CD8-positive, alpha-beta memory T cell (primary cell): ENCODE data around the gene TCF4. TPM values are rescaled to one million over a fixed set of nuclear protein-coding genes. Genes with fewer than 3 reads are reported as not detected.

ENCODE experiments used
- CTCF ChIA-PET: fragments of 350-600 bp; sonication (Branson Sonifier 250); formaldehyde crosslinking; loops from one replicate; lab custom pipeline; 2021; ENCODE audit warnings: antibody characterized with exemption; lab: Charles Lee
- POLR2A ChIA-PET: fragments of 350-600 bp; sonication (Branson Sonifier 250); formaldehyde crosslinking; loops from one replicate; lab custom pipeline; 2021; ENCODE audit warnings: antibody characterized with exemption; lab: Charles Lee
- DNase-seq, 5 donors: peaks; one replicate each; pipeline versions ENCODE4 v3.0.0 to v3.0.0-alpha.2; 2020 to 2022; ENCODE audit warnings: mixed read lengths in 1 of 5
- H3K27ac ChIP-seq: one replicate; pipeline ENCODE4 v1.7.0; 2013; ENCODE audit warnings: low read depth, mild to moderate bottlenecking, low read length, moderate library complexity
- H3K27me3 ChIP-seq: 2 replicates; pipeline ENCODE4 v1.7.0; 2013; ENCODE audit warnings: low read length, mild to moderate bottlenecking; ENCODE audit not compliant: insufficient read depth, poor library complexity, severe bottlenecking
- H3K36me3 ChIP-seq: 2 replicates; pipeline ENCODE4 v1.7.0; 2013; ENCODE audit warnings: mild to moderate bottlenecking, low read length, moderate library complexity; ENCODE audit not compliant: insufficient read depth
- H3K4me1 ChIP-seq: 2 replicates; pipeline ENCODE4 v1.7.0; 2013; ENCODE audit warnings: mild to moderate bottlenecking, low read length, moderate library complexity; ENCODE audit not compliant: insufficient read depth
- H3K4me3 ChIP-seq: 2 replicates; pipeline ENCODE4 v1.7.0; 2013; ENCODE audit warnings: mild to moderate bottlenecking, low read length
- H3K9me3 ChIP-seq: 2 replicates; pipeline ENCODE4 v1.7.0; 2013; ENCODE audit warnings: mild to moderate bottlenecking, low read length
- H3K27ac Mint-ChIP-seq, 8 donors: one replicate each; pipeline ENCODE4 v1.8.0; 2020 to 2021; ENCODE audit warnings: mixed read lengths in 8 of 8, mild to moderate bottlenecking in 6 of 8, inconsistent platforms in 3 of 8, moderate library complexity in 3 of 8
- H3K27me3 Mint-ChIP-seq, 2 donors: one replicate each; pipeline ENCODE4 v1.8.0; 2020 to 2021; ENCODE audit warnings: mixed read lengths in 2 of 2, mild to moderate bottlenecking in 1 of 2, moderate library complexity in 1 of 2
- H3K36me3 Mint-ChIP-seq, 3 donors: one replicate each; pipeline ENCODE4 v1.8.0; 2020 to 2021; ENCODE audit warnings: mixed read lengths in 3 of 3, inconsistent platforms in 1 of 3, mild to moderate bottlenecking in 1 of 3
- H3K4me1 Mint-ChIP-seq, 3 donors: one replicate each; pipeline ENCODE4 v1.8.0; 2020 to 2021; ENCODE audit warnings: mixed read lengths in 3 of 3, inconsistent platforms in 1 of 3, mild to moderate bottlenecking in 1 of 3
- H3K4me3 Mint-ChIP-seq, 7 donors: one replicate each; pipeline ENCODE4 v1.8.0; 2020 to 2021; ENCODE audit warnings: mixed read lengths in 7 of 7, mild to moderate bottlenecking in 6 of 7, moderate library complexity in 4 of 7, inconsistent platforms in 2 of 7
- H3K9me3 Mint-ChIP-seq, 5 donors: one replicate each; pipeline ENCODE4 v1.8.0; 2020 to 2022; ENCODE audit warnings: mixed read lengths in 5 of 5, mild to moderate bottlenecking in 3 of 5, moderate library complexity in 2 of 5, inconsistent platforms in 1 of 5
- polyA plus RNA-seq: library from polyadenylated mRNA; unstranded; fragments of 300-500 nt; fragmentation: Illumina TruSeq; gene quantifications from one replicate; pipeline ENCODE4 v1.2.3, GENCODE V29; 2021
- total RNA-seq, 2 experiments: library from RNA; stranded (reverse); gene quantifications; one replicate each; pipeline ENCODE4 v1.2.3, GENCODE V29; 2021

Gene TCF4
- total and polyA plus RNA-seq, 3 experiments from 2014 or later, result 0.18 to 0.62 (median 0.47) TPM

GRCh38 chr18:55245211-55245614 lies 342.8 kb downstream of the TCF4 start:
- no peak overlapping the region for H3K27ac Mint-ChIP-seq
- CTCF ChIA-PET, result no interaction called here
- Histone ChIP-seq H3K9me3 (no peaks in the 10 kb centered on the region), H3K4me1 (no peaks in the 10 kb centered on the region), H3K27ac (no peak overlapping the region), H3K4me3 (no peak overlapping the region), H3K36me3 (no peaks in the 10 kb centered on the region), H3K27me3 (no peaks in the 10 kb centered on the region)
- no peaks in the 10 kb centered on the region for H3K27me3 Mint-ChIP-seq
- no peak for DNase-seq
- no peak overlapping the region for H3K4me3 Mint-ChIP-seq
- no peaks in the 10 kb centered on the region for H3K4me1 Mint-ChIP-seq
- peaks cover 0 to 5% (median 0%) of the 10 kb centered on the region in 5 donors for H3K9me3 Mint-ChIP-seq
- POLR2A ChIA-PET, result no interaction called here
- no peaks in the 10 kb centered on the region for H3K36me3 Mint-ChIP-seq

GRCh38 chr18:55244546-55244945 lies 343.4 kb downstream of the TCF4 start:
- no peaks in the 10 kb centered on the region for H3K27me3 ChIP-seq
- DNase-seq, result no peak
- no peaks in the 10 kb centered on the region for H3K36me3 ChIP-seq
- ChIA-PET POLR2A (no interaction called here), CTCF (no interaction called here)
- Mint-ChIP-seq H3K36me3 (no peaks in the 10 kb centered on the region), H3K4me1 (no peaks in the 10 kb centered on the region), H3K27me3 (no peaks in the 10 kb centered on the region), H3K4me3 (no peak overlapping the region), H3K27ac (no peak overlapping the region), H3K9me3 (peaks cover 0 to 5% (median 0%) of the 10 kb centered on the region in 5 donors)
- H3K27ac ChIP-seq, result no peak overlapping the region
- H3K9me3 ChIP-seq, result no peaks in the 10 kb centered on the region
- no peaks in the 10 kb centered on the region for H3K4me1 ChIP-seq
- H3K4me3 ChIP-seq, result no peak overlapping the region

- peaks cover 0 to 5% (median 0%) of the 10 kb centered on the region in 5 donors for H3K9me3 Mint-ChIP-seq
- ChIA-PET CTCF (no interaction called here), POLR2A (no interaction called here)
- no peaks in the 10 kb centered on the region for H3K4me1 Mint-ChIP-seq
- Histone ChIP-seq H3K36me3 (no peaks in the 10 kb centered on the region), H3K4me3 (no peak overlapping the region), H3K4me1 (no peaks in the 10 kb centered on the region), H3K27ac (no peak overlapping the region), H3K27me3 (no peaks in the 10 kb centered on the region), H3K9me3 (no peaks in the 10 kb centered on the region)
- no peaks in the 10 kb centered on the region for H3K27me3 Mint-ChIP-seq
- DNase-seq, result no peak
- H3K4me3 Mint-ChIP-seq, result no peak overlapping the region
- no peaks in the 10 kb centered on the region for H3K36me3 Mint-ChIP-seq
- no peak overlapping the region for H3K27ac Mint-ChIP-seq
Observed at GRCh38 chr18:55243857-55244256, 344.1 kb downstream of the TCF4 start.

GRCh38 chr18:55243255-55243654 lies 344.7 kb downstream of the TCF4 start:
- Histone ChIP-seq H3K4me3 (no peak overlapping the region), H3K36me3 (no peaks in the 10 kb centered on the region), H3K9me3 (no peaks in the 10 kb centered on the region), H3K27ac (no peak overlapping the region), H3K27me3 (no peaks in the 10 kb centered on the region), H3K4me1 (no peaks in the 10 kb centered on the region)
- Mint-ChIP-seq H3K9me3 (peaks cover 0 to 5% (median 0%) of the 10 kb centered on the region in 5 donors), H3K36me3 (no peaks in the 10 kb centered on the region), H3K27me3 (no peaks in the 10 kb centered on the region), H3K27ac (no peak overlapping the region), H3K4me1 (no peaks in the 10 kb centered on the region), H3K4me3 (no peak overlapping the region)
- ChIA-PET CTCF (no interaction called here), POLR2A (no interaction called here)
- no peak for DNase-seq

GRCh38 chr18:55240978-55241377 lies 347.0 kb downstream of the TCF4 start:
- CTCF ChIA-PET, result no interaction called here
- DNase-seq, result no peak
- Mint-ChIP-seq H3K4me1 (no peaks in the 10 kb centered on the region), H3K4me3 (no peak overlapping the region), H3K9me3 (peaks cover 0 to 3% (median 0%) of the 10 kb centered on the region in 5 donors), H3K27me3 (no peaks in the 10 kb centered on the region), H3K27ac (no peak overlapping the region), H3K36me3 (no peaks in the 10 kb centered on the region)
- no peak overlapping the region for H3K27ac ChIP-seq
- H3K9me3 ChIP-seq, result no peaks in the 10 kb centered on the region
- no peaks in the 10 kb centered on the region for H3K4me1 ChIP-seq
- H3K4me3 ChIP-seq, result no peak overlapping the region
- H3K36me3 ChIP-seq, result no peaks in the 10 kb centered on the region
- POLR2A ChIA-PET, result no interaction called here
- H3K27me3 ChIP-seq, result no peaks in the 10 kb centered on the region

- H3K27me3 ChIP-seq, result no peaks in the 10 kb centered on the region
- H3K27ac ChIP-seq, result no peak overlapping the region
- POLR2A ChIA-PET, result no interaction called here
- H3K9me3 Mint-ChIP-seq, result peaks cover 0 to 3% (median 0%) of the 10 kb centered on the region in 5 donors
- no peaks in the 10 kb centered on the region for H3K4me1 ChIP-seq
- peaks cover 0 to 2% (median 0%) of the 10 kb centered on the region in 3 donors for H3K4me1 Mint-ChIP-seq
- no peaks in the 10 kb centered on the region for H3K36me3 Mint-ChIP-seq
- H3K4me3 ChIP-seq, result no peak overlapping the region
- CTCF ChIA-PET, result no interaction called here
- H3K36me3 ChIP-seq, result no peaks in the 10 kb centered on the region
- no peak overlapping the region for H3K27ac Mint-ChIP-seq
- DNase-seq, result no peak
- H3K27me3 Mint-ChIP-seq, result no peaks in the 10 kb centered on the region
- no peaks in the 10 kb centered on the region for H3K9me3 ChIP-seq
- H3K4me3 Mint-ChIP-seq, result no peak overlapping the region
Observed at GRCh38 chr18:55239740-55240139, 348.3 kb downstream of the TCF4 start.

GRCh38 chr18:55237660-55238059 lies 350.3 kb downstream of the TCF4 start:
- POLR2A ChIA-PET, result no interaction called here
- Mint-ChIP-seq H3K9me3 (no peaks in the 10 kb centered on the region), H3K27ac (no peak overlapping the region), H3K27me3 (no peaks in the 10 kb centered on the region), H3K4me1 (peaks cover 0 to 4% (median 0%) of the 10 kb centered on the region in 3 donors), H3K36me3 (no peaks in the 10 kb centered on the region), H3K4me3 (no peak overlapping the region)
- CTCF ChIA-PET, result no interaction called here
- Histone ChIP-seq H3K27ac (no peak overlapping the region), H3K4me3 (no peak overlapping the region), H3K36me3 (no peaks in the 10 kb centered on the region), H3K4me1 (no peaks in the 10 kb centered on the region), H3K9me3 (no peaks in the 10 kb centered on the region), H3K27me3 (no peaks in the 10 kb centered on the region)
- no peak for DNase-seq

GRCh38 chr18:55236150-55236931 lies 351.7 kb downstream of the TCF4 start:
- Mint-ChIP-seq H3K27me3 (no peaks in the 10 kb centered on the region), H3K27ac (no peak overlapping the region), H3K36me3 (no peaks in the 10 kb centered on the region), H3K9me3 (no peaks in the 10 kb centered on the region), H3K4me1 (peaks cover 0 to 4% (median 0%) of the 10 kb centered on the region in 3 donors), H3K4me3 (no peak overlapping the region)
- CTCF ChIA-PET, result no interaction called here
- Histone ChIP-seq H3K27me3 (no peaks in the 10 kb centered on the region), H3K9me3 (no peaks in the 10 kb centered on the region), H3K36me3 (no peaks in the 10 kb centered on the region), H3K4me3 (no peak overlapping the region), H3K27ac (no peak overlapping the region), H3K4me1 (no peaks in the 10 kb centered on the region)
- no peak for DNase-seq
- POLR2A ChIA-PET, result no interaction called here
